Jurkat, Clone E6-1 (cell line): ENCODE data around the gene FAM114A1.
"Not testable (repeated sequence)": the region's sequence is repeated elsewhere in the genome, so short reads cannot be mapped to it uniquely, and the experiment has no call there.

Experiments used
- DNase-seq: peaks from one replicate; pipeline ENCODE4 v3.0.0-alpha.2; 2011; ENCODE audit warnings: low read depth, low spot score
- H3K4me3 ChIP-seq: 2 replicates; pipeline ENCODE4 v1.5.1; 2011; ENCODE audit warnings: mild to moderate bottlenecking, low read length, control low read depth, moderate library complexity

FAM114A1 gene

DNA sequence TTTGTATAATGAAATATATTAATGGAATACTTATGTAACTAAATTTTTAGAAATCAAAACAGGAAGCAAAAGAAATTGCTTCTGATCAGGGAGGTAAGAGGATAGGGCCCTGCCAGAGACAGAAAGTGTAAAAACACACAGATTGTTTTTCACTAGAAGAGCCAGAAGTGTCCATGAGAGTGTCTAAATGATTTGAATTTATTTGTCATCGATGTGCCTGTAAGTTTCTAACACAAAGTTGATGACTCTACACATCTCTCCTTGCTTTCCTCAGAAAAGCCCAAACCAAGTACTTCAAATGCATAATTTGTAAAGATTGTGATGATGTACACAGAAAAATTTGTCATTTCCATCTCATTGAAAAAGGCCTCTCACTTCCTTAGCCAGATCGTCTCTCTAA is 84.0 kb downstream of the FAM114A1 start:
- DNase-seq: no peak
- no peak overlapping the region for H3K4me3 ChIP-seq

- DNase-seq: no peak
- no peak overlapping the region for H3K4me3 ChIP-seq
Observed at GRCh38 chr4:38952017-38952416, 84.4 kb downstream of the FAM114A1 start.

GRCh38 chr4:38954727-38955126 is 87.1 kb downstream of the FAM114A1 start:
- H3K4me3 ChIP-seq: no peak overlapping the region
- DNase-seq: no peak

DNA sequence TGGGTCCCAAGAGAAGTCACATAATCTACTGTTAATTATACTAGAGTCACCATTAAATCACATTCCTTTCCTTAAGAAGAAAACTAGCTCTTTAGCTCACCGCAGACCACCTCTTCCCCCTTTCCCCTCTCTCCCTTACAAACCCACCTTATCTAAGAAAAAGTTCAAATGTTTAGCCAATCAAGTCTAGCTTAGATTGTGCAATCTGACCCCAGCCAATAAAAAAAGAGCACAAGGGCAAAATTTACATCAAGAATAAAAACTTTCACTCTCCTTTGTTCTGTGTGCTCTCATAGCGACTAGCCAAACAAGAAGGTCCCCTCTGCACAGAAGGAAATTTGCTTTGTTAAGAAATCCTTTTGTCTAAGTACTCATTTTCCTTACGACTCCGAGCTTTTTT is 88.4 kb downstream of the FAM114A1 start:
- DNase-seq: no peak
- H3K4me3 ChIP-seq: no peak overlapping the region

GRCh38 chr4:38957261-38957815 is 89.7 kb downstream of the FAM114A1 start:
- H3K4me3 ChIP-seq: no peak overlapping the region
- DNase-seq: no peak

DNA sequence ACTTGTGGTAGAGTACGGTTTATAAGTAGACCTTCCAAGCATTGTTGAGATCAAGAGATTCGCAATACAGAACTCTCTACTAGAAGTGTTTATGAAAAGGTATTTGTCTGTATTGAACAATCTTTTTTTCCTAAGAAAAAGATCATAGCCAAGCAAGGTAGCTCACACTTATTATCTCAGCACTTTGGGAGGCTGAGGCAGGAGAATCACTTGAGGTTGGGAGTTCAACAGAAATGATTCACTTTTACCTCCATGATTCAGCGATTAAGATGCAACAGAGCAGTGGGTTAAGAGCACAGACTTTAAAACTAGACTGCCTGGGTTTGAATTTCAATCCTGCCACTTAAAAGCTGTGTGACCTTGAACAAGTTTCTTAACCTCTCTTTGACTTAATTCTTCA is 90.3 kb downstream of the FAM114A1 start:
- H3K4me3 ChIP-seq: no peak overlapping the region
- no peak for DNase-seq

- DNase-seq: no peak
- no peak overlapping the region for H3K4me3 ChIP-seq
Observed at GRCh38 chr4:38958453-38959190, 91.0 kb downstream of the FAM114A1 start.

DNA sequence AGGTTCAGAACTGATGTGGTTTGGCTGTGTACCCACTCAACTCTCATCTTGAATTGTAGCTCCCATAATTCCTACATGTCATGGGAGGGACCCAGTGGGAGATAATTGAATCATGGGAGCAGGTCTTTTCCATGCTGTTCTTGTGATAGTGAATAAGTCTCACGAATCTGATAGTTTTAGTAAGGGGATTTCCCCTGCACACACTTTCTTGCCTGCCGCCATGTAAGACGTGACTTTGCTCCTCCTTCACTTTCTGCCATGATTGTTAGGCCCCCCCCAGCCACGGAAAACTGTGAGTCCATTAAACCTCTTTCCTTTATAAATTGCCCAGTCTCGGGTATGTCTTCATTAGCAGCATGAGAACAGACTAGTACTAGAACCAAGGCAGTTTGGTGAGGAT is 91.6 kb downstream of the FAM114A1 start:
- H3K4me3 ChIP-seq, DNase-seq: not testable (repeated sequence)

- no peak for DNase-seq
- H3K4me3 ChIP-seq: no peak overlapping the region
Observed at GRCh38 chr4:38964942-38965775, 97.6 kb downstream of the FAM114A1 start.

DNA sequence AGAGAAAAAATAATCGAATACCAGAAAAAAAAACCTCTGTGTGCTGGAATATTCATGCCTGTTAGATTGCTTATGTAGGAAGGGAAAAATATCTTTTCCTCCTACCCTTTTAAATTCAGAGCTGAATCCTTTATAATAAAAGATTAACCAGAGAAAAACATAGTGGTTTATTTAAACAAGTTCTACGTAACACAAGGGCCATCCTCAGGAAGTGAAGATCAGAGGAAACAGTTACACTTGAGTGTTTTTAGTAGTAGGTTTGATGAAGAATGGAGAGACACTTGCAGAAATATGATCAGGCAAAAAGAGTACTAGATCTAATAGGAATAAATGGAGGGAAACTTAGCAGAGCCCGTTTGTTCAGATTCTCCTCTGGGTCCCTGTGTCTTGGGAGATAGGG is 98.3 kb downstream of the FAM114A1 start:
- H3K4me3 ChIP-seq: no peak overlapping the region
- no peak for DNase-seq

DNA sequence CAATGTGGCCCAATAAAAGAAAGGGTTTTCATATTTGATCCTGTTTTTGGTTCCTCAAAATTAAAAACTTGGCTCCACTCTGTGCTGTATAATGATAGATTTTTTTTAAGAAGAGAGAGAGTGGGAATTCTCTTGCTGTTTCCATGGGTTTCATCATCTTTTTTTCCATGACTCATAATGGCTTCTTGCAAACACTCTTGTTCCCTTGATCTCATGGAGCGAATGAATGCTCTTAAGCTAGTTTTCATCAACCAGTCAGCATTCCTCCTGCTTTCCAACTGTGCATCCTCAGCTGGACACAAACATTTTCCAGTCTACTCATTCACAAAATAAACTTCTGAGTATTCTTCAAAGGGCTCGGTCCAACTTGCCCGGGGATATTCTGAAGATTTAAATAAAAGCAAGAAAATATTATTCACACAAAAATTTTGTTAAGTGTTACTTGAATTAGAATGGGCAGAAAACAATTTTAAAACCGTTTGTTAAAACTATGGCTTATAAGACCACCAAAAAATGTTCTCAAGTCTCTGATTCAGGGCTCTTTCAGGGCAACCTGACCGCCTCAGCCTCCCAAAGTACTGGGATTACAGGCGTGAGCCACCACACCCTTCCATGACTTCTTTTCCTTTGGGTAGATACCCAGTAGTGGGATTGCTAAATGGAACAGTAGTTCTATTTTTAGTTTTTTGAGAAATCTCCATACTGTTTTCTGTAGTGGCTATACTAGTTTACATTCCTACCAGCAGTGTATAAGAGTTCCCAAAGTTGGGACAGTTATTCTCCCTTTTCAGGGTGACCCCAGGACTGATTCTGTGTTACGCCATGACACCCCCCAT is 99.9 kb downstream of the FAM114A1 start:
- no peak overlapping the region for H3K4me3 ChIP-seq
- no peak for DNase-seq

- no peak overlapping the region for H3K4me3 ChIP-seq
- no peak for DNase-seq
Observed at GRCh38 chr4:38968668-38969067, 101.1 kb downstream of the FAM114A1 start.

GRCh38 chr4:38976308-38976707 is 108.7 kb downstream of the FAM114A1 start:
- no peak for DNase-seq
- H3K4me3 ChIP-seq: no peak overlapping the region

DNA sequence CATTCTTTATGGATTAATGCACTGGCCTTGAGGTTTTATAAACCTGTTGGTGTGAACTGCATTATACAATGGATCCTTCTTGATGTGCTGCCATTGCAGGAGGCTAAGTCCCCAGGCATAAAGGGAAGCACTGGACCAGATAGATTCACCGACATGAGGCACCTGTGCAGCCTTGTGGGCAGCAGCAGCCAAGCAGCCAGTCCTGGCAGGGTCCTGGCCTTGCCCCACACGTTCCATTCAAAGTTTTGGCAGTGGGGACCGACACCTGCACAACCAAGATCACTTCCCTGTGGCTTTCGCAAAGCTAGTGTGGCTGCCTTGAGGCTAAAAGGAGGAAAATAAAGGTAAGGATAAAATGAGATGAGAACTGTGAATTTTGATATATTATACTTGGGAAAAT is 111.5 kb downstream of the FAM114A1 start:
- no peak overlapping the region for H3K4me3 ChIP-seq
- DNase-seq: no peak

GRCh38 chr4:38979511-38980230 is 112.1 kb downstream of the FAM114A1 start:
- DNase-seq: no peak

GRCh38 chr4:38980903-38981676 is 113.5 kb downstream of the FAM114A1 start:
- H3K4me3 ChIP-seq: no peak overlapping the region
- DNase-seq: no peak

More at GRCh38 chr4:38979511-38980230, 112.1 kb downstream of the FAM114A1 start:
- no peak overlapping the region for H3K4me3 ChIP-seq

DNA sequence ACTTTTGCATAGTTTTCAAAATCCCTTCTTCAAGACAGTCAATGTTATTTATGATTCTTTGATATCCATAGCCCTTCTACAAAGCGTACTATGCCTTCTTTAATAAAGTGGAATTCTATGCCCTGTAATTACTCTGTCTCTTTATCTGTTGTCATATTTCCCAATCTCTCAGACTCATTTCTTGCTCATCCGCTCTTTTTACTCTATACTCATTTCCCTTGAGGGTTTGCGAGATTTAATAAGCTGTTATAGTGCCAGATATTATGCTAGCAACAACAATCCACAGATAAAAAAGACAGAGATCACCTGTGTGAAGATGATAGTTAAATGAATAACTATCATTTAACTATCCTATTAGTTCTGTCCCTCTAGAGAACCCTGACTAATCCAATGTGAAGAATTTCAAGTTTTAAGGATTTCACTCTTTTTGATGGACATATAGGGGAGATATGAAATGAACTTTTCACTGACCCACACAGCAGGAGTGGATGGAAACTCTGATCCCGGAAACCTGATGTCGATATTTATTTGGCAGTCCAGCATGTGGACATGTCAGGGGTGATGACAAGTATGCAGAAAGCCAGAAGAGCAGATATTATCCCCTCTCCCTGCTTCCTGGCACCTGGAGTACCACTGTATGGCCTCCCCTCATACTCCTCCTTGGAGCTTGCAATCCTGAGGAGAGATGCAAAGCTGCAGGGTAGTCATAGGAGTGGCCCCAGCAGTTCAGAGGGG is 114.9 kb downstream of the FAM114A1 start:
- DNase-seq: no peak
- H3K4me3 ChIP-seq: no peak overlapping the region
